ENCODE measurements around the gene ZEB2. TPM values are rescaled to one million over a fixed set of nuclear protein-coding genes. Genes with fewer than 3 reads are reported as not detected.

ZEB2 gene
- total and polyA plus RNA-seq, 2 of the 8 experiments (the other 6 are each of a cell fraction or from before 2014, with no cell fraction given): 0.38 TPM; not detected in 1

- Histone ChIP-seq H3K36me3 (ENCODE audit: control insufficient read depth in 2 of 4, insufficient read depth in 4 of 4, low read length in 3 of 4) (no peaks in the 10 kb centered on the region), H3K14ac (ENCODE audit: insufficient read length) (no peak overlapping the region), H3K4me1 (replicated peaks in 1 of 4; ENCODE audit: control insufficient read depth in 3 of 4, insufficient read depth in 4 of 4, low read length in 3 of 4) (peaks cover 0 to 18% (median 9%) of the 10 kb centered on the region in 4 experiments; a peak in 5 of 7 replicates), H3K27me3 (replicated peaks in 1 of 4; ENCODE audit: control insufficient read depth in 3 of 4, extremely low read depth in 1 of 4, insufficient read depth in 3 of 4, low read length in 3 of 4) (no peaks in the 10 kb centered on the region), H4K20me1 (replicated peaks in 1 of 2; ENCODE audit: control insufficient read depth in 1 of 2, insufficient read depth in 2 of 2, low read length in 2 of 2) (no peaks in the 10 kb centered on the region), H2BK120ac (replicated peaks; ENCODE audit: low read depth, low read length) (no peak overlapping the region), H3K56ac (replicated peaks; ENCODE audit: insufficient read length, low read depth, low read length) (no peak overlapping the region), H4K5ac (ENCODE audit: insufficient read length, low read depth, low read length) (no peak overlapping the region), H3K4ac (replicated peaks; ENCODE audit: insufficient read length, low read depth, low read length) (no peak overlapping the region), H2BK15ac (ENCODE audit: low read length) (no peak overlapping the region), H2BK20ac (ENCODE audit: low read length) (no peak overlapping the region), H3K9me3 (ENCODE audit: insufficient read depth in 2 of 2, low read depth in 1 of 2, low read length in 1 of 2) (no peaks in the 10 kb centered on the region), H3K18ac (ENCODE audit: extremely low read depth, low read length) (0 out of 2 replicates have a peak overlapping the region, but pooled peaks have one; percentile 34), H4K8ac (ENCODE audit: extremely low read depth, insufficient read depth, low read length) (no peak overlapping the region), H3K23me2 (ENCODE audit: low read depth, low read length) (no peaks in the 10 kb centered on the region), H3K9ac (replicated peaks in 1 of 4; ENCODE audit: extremely low read depth in 1 of 4, low read depth in 3 of 4, low read length in 3 of 4) (no peak overlapping the region), H3K79me1 (ENCODE audit: low read depth, low read length) (no peaks in the 10 kb centered on the region), H2BK5ac (ENCODE audit: low read depth, low read length) (no peak overlapping the region), H2AFZ (ENCODE audit: low read length) (no peak overlapping the region), H3K4me3 (ENCODE audit: extremely low read depth in 1 of 4, insufficient read depth in 2 of 4, low read depth in 3 of 4, low read length in 4 of 4) (no peak overlapping the region), H3K4me2 (ENCODE audit: insufficient read depth in 1 of 2, low read depth in 2 of 2, low read length in 2 of 2) (peak overlapping the region; percentile 30 to 36), H3K79me2 (ENCODE audit: control insufficient read depth in 1 of 2, insufficient read depth in 2 of 2, low read length in 2 of 2) (no peaks in the 10 kb centered on the region), H2BK12ac (ENCODE audit: low read depth, low read length) (no peak overlapping the region), H4K91ac (replicated peaks; ENCODE audit: insufficient read length, low read length) (no peak overlapping the region), H3K23ac (ENCODE audit: insufficient read length) (no peak overlapping the region), H2AK5ac (ENCODE audit: low read depth, low read length) (no peak overlapping the region), H3K27ac (ENCODE audit: low read depth, low read length) (no peak overlapping the region; the same call in 1 of the 2 replicates)
- DNase-seq (ENCODE audit: low read depth in 1 of 2, low spot score in 2 of 2): no peak
- TF ChIP-seq RFX5 (IDR thresholded peaks at IDR 0.05; ENCODE audit: borderline replicate concordance, low read depth, low read length): no peak
- TF ChIP-seq SUZ12 (IDR thresholded peaks at IDR 0.05; ENCODE audit: low read length): no peak
- TF ChIP-seq GABPA (IDR thresholded peaks at IDR 0.05; ENCODE audit: borderline replicate concordance, insufficient read depth, low read length): no peak
- TF ChIP-seq SP2 (IDR thresholded peaks at IDR 0.05; ENCODE audit: low read length): no peak
- FAIRE-seq: no peak
- ChIA-PET POLR2A (ENCODE audit: partially characterized antibody) (interaction anchor here (1.9 to 2.0 kb wide), 2 partner anchors 10 to 31 kb away, joined by 4 to 7 read pairs; no protein-coding TSS in a partner anchor), CTCF (ENCODE audit: partially characterized antibody) (interaction anchor here (2.0 to 5.1 kb wide), 2 partner anchors 11 to 30 kb away, joined by 6 to 51 read pairs; no protein-coding TSS in a partner anchor)
- 28% methylated on average over 8 of the region's 8 CpGs; no CpG with 5 or more reads in 1 of the 2 experiments for WGBS, 2 experiments (ENCODE audit: extremely low coverage in 1 of 2, insufficient coverage in 1 of 2, insufficient read length in 1 of 2, insufficient replicate concordance in 2 of 2, low coverage in 1 of 2, low lambda C conversion rate in 2 of 2, missing lambda C conversion rate in 1 of 2)
Observed at GRCh38 chr2:144479659-144480058, 40.3 kb downstream of the ZEB2 start.
